MCF 10A (cell line): ENCODE data around the gene PDCD10. TPM values are rescaled to one million over a fixed set of nuclear protein-coding genes. Genes with fewer than 3 reads are reported as not detected.

Experiments used
- BruUV-seq: library from RNA; stranded (reverse); fragments of 400-500 nt; replicated peaks from 2 replicates; lab custom pipeline; 2021; lab: Mats Ljungman, UMichigan
- CTCF ChIA-PET: fragments of 300-600 bp; sonication (Branson Sonifier 250); formaldehyde crosslinking; extraction: SDS; loops from one replicate; lab custom pipeline; 2021; ENCODE audit warnings: antibody characterized with exemption, inconsistent platforms; lab: Yijun Ruan, JAX
- POLR2A ChIA-PET: fragments of 300-600, 350-650 bp; sonication (Branson Sonifier 250); formaldehyde crosslinking; extraction: SDS; loops from one replicate; lab custom pipeline; 2020; ENCODE audit warnings: antibody characterized with exemption, inconsistent platforms; lab: Yijun Ruan, JAX
- DNase-seq: peaks from one replicate; pipeline ENCODE4 v3.0.0-alpha.2; 2018; ENCODE audit not compliant: unreplicated experiment
- H3K27ac Mint-ChIP-seq: one replicate; pipeline ENCODE4 v1.8.0; 2022; ENCODE audit warnings: mild to moderate bottlenecking, low read depth, mixed read lengths; ENCODE audit not compliant: unreplicated experiment
- H3K27me3 Mint-ChIP-seq: one replicate; pipeline ENCODE4 v1.8.0; 2022; ENCODE audit warnings: mixed read lengths; ENCODE audit not compliant: insufficient read depth, unreplicated experiment
- H3K36me3 Mint-ChIP-seq: one replicate; pipeline ENCODE4 v1.8.0; 2022; ENCODE audit warnings: mild to moderate bottlenecking, moderate library complexity, mixed read lengths; ENCODE audit not compliant: insufficient read depth, unreplicated experiment
- H3K4me1 Mint-ChIP-seq: one replicate; pipeline ENCODE4 v1.8.0; 2022; ENCODE audit warnings: mixed read lengths; ENCODE audit not compliant: insufficient read depth, unreplicated experiment
- H3K4me3 Mint-ChIP-seq: one replicate; pipeline ENCODE4 v1.8.0; 2022; ENCODE audit warnings: mild to moderate bottlenecking, moderate library complexity, mixed read lengths; ENCODE audit not compliant: unreplicated experiment
- H3K9me3 Mint-ChIP-seq: one replicate; pipeline ENCODE4 v1.8.0; 2022; ENCODE audit warnings: mixed read lengths; ENCODE audit not compliant: unreplicated experiment
- intact Hi-C: fragments of 100-400 bp; cut with micrococcal nuclease; formaldehyde crosslinking; loops from 2 replicates; pipeline ENCODE4 v1.14.1; 2022
- total RNA-seq: library from RNA; stranded (reverse); gene quantifications from 2 replicates; pipeline ENCODE4 v1.2.3, GENCODE V29; 2022
- TF ChIP-seq, protein P1 (sequence below): fragments of 200-600 bp; IDR thresholded peaks from one replicate; pipeline ENCODE4 v1.8.0; 2022; ENCODE audit warnings: antibody characterized with exemption, mild to moderate bottlenecking; ENCODE audit not compliant: unreplicated experiment

Gene PDCD10
- total RNA-seq, 1 experiment from 2014 or later = 63.3 TPM

DNA sequence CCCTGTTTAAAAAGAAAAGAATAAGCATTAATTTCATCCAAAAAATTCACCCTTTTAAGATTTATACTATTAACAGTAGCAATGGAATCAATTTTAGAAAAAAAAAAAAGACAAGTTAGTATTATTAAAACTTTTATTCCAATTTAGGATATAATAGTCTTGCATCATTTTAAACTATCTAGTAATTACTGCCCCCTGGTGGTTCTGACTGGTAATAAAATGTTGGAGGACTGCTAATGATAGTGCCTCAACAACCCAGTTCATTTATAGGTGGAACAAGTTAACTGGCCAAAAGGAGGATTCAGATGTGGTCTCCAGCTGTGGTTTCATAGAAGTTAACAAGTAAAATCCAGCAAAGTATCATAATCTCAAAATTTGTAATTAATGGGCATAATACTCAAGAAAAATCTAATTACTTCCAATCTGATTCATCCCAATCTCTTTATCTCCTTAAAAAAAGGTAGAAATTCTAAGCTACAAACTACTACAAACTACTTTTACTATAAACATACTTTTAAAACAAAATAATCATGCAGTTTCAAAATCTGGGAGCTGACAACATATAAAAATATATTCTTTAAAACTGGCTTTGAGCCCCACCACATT is 50.2 kb downstream of the PDCD10 start:
- intact Hi-C loops = loop anchor here (1.0 kb wide), 1 partner anchor 277 kb away; no protein-coding TSS in a partner anchor
- Mint-ChIP-seq H3K27me3 (no peaks in the 10 kb centered on the region), H3K27ac (no peak overlapping the region), H3K36me3 (peaks cover 9% of the 10 kb centered on the region), H3K4me3 (no peak overlapping the region), H3K9me3 (no peaks in the 10 kb centered on the region), H3K4me1 (no peaks in the 10 kb centered on the region)
- DNase-seq = peak; percentile 78
- POLR2A ChIA-PET = interaction anchor here (0.8 kb wide), 1 partner anchor 10 kb away, joined by 5 read pairs; no protein-coding TSS in a partner anchor
- TF ChIP-seq, protein P1, sequence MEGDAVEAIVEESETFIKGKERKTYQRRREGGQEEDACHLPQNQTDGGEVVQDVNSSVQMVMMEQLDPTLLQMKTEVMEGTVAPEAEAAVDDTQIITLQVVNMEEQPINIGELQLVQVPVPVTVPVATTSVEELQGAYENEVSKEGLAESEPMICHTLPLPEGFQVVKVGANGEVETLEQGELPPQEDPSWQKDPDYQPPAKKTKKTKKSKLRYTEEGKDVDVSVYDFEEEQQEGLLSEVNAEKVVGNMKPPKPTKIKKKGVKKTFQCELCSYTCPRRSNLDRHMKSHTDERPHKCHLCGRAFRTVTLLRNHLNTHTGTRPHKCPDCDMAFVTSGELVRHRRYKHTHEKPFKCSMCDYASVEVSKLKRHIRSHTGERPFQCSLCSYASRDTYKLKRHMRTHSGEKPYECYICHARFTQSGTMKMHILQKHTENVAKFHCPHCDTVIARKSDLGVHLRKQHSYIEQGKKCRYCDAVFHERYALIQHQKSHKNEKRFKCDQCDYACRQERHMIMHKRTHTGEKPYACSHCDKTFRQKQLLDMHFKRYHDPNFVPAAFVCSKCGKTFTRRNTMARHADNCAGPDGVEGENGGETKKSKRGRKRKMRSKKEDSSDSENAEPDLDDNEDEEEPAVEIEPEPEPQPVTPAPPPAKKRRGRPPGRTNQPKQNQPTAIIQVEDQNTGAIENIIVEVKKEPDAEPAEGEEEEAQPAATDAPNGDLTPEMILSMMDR = peak; percentile 51
- BruUV-seq = no TSS peak
- CTCF ChIA-PET = interaction anchor here (0.5 to 3.4 kb wide), 37 partner anchors 9 to 1653 kb away, joined by 3 to 43 read pairs (median 4); partner anchors contain the start of gene ZBBX

DNA sequence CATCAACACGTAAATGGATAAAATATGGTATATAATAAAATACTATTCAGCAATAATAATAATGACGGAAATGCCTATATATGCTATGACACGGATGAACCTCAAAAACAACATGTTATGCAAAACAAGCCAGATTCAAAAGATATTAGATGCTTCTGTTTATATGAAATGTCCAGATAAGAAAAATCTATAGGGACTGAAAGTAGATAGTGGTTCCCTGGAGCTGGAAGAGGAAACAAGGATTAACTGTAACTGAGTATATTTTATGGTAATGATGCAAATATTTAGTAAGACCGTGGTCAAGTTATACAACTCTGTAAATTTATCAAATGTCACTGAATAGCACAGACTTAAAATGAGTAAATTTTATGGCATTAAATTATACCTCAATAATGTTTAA is 55.2 kb downstream of the PDCD10 start:
- Mint-ChIP-seq H3K36me3 (peaks cover 37% of the 10 kb centered on the region), H3K4me1 (no peaks in the 10 kb centered on the region), H3K27me3 (no peaks in the 10 kb centered on the region), H3K9me3 (peaks cover 16% of the 10 kb centered on the region), H3K27ac (no peak overlapping the region), H3K4me3 (no peak overlapping the region)
- ChIA-PET CTCF (interaction anchor here (1.5 kb wide), 1 partner anchor 21 kb away, joined by 3 read pairs; no protein-coding TSS in a partner anchor), POLR2A (interaction anchor here (0.6 kb wide), 1 partner anchor 1745 kb away, joined by 5 read pairs; no protein-coding TSS in a partner anchor)
- intact Hi-C loops = no loop called here
- BruUV-seq = no TSS peak
- no peak for DNase-seq
- TF ChIP-seq, protein P1 = no peak

DNA sequence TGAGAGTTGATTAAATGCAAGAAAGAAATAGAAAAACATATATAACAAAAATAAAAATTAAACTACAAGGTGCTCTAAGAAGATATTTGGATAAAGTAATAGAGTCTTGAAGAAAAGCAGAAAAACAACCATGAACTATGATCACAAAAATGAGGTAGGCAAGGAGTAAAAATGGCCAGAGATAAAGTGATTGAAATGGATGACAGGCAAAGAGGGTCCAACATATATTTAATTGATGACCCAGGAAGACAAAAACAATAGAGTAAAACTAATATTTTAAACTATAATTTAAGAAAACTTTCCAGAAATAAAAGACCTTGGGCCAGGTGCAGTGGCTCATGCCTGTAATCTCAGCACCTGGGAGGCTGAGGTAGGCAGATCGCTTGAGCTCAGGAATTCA is 58.8 kb downstream of the PDCD10 start:
- Mint-ChIP-seq H3K9me3 (peaks cover 16% of the 10 kb centered on the region), H3K4me1 (no peaks in the 10 kb centered on the region), H3K27ac (no peak overlapping the region), H3K4me3 (no peak overlapping the region), H3K27me3 (no peaks in the 10 kb centered on the region), H3K36me3 (peaks cover 38% of the 10 kb centered on the region)
- BruUV-seq = no TSS peak
- ChIA-PET POLR2A (no interaction called here), CTCF (interaction anchor here (3.2 kb wide), 1 partner anchor 9 kb away, joined by 32 read pairs; no protein-coding TSS in a partner anchor)
- TF ChIP-seq, protein P1 = no peak
- no peak for DNase-seq
- intact Hi-C loops = no loop called here

DNA sequence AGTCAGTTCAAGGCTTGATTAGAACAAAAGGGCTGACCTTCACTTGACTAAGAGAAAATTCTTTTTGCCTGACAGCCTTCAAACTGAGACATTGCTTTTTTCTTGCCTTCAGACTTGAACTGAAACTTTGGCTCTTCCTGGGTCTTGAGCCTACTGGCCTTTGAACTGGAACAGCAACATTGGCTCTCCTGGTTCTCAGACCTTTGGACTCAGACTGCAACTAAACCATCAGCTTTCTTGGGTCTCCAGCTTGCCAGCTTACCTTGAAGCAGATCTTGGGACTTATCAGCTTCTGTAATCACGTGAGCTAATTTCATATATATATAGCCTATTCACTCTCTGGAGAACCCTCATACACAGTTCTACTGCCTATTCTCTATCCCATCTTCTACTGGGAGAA is 61.5 kb downstream of the PDCD10 start:
- intact Hi-C loops = no loop called here
- ChIA-PET POLR2A (interaction anchor here (0.7 kb wide), 1 partner anchor 11 kb away, joined by 5 read pairs; no protein-coding TSS in a partner anchor), CTCF (interaction anchor here (3.2 kb wide), 1 partner anchor 11 kb away, joined by 32 read pairs; no protein-coding TSS in a partner anchor)
- TF ChIP-seq, protein P1 = no peak
- no peak for DNase-seq
- Mint-ChIP-seq H3K27ac (no peak overlapping the region), H3K4me3 (no peak overlapping the region), H3K9me3 (peaks cover 16% of the 10 kb centered on the region), H3K27me3 (no peaks in the 10 kb centered on the region), H3K4me1 (no peaks in the 10 kb centered on the region), H3K36me3 (peaks cover 36% of the 10 kb centered on the region)
- BruUV-seq = no TSS peak
